22Rv1 (cell line): ENCODE results near the gene CDK18.

Source experiments
- H3K27ac ChIP-seq: fragments of 450-650 bp; 2 replicates; pipeline ENCODE4 v1.5.1; 2017
- CTCF ChIP-seq: fragments of 450-650 bp; IDR thresholded peaks from 2 replicates; pipeline ENCODE4 v1.5.1; 2017; ENCODE audit warnings: mild to moderate bottlenecking
- ZFX ChIP-seq: fragments of 450-650 bp; IDR thresholded peaks from 2 replicates; pipeline ENCODE4 v1.6.1; 2017; ENCODE audit warnings: antibody characterized with exemption, borderline replicate concordance

CDK18 gene

GRCh38 chr1:205576805-205577761 is 72.6 kb downstream of the CDK18 start:
- H3K27ac ChIP-seq: no peak overlapping the region
- no peak for TF ChIP-seq CTCF
- TF ChIP-seq ZFX: no peak

- no peak overlapping the region for H3K27ac ChIP-seq
- TF ChIP-seq ZFX (no peak), CTCF (no peak)
Observed at GRCh38 chr1:205577874-205578658, 73.6 kb downstream of the CDK18 start.

- TF ChIP-seq ZFX: no peak
- no peak for TF ChIP-seq CTCF
Observed at GRCh38 chr1:205578780-205579571, 74.5 kb downstream of the CDK18 start.

GRCh38 chr1:205579711-205580110 is 75.2 kb downstream of the CDK18 start:
- no peak overlapping the region for H3K27ac ChIP-seq
- TF ChIP-seq CTCF: no peak
- no peak for TF ChIP-seq ZFX

More at GRCh38 chr1:205578780-205579571, 74.5 kb downstream of the CDK18 start:
- no peak overlapping the region for H3K27ac ChIP-seq

GRCh38 chr1:205580140-205580922 is 75.9 kb downstream of the CDK18 start:
- no peak for TF ChIP-seq ZFX
- TF ChIP-seq CTCF: no peak
- H3K27ac ChIP-seq: no peak overlapping the region

GRCh38 chr1:205580923-205581180 is 76.4 kb downstream of the CDK18 start:
- H3K27ac ChIP-seq: no peak overlapping the region
- TF ChIP-seq CTCF (no peak), ZFX (no peak)
